Fibroblast of lung (primary cell): ENCODE data around the gene ATP5PF.

ENCODE experiments used
- CTCF ChIP-seq, 2 donors: IDR thresholded peaks in 1 of 2; conservative IDR thresholded peaks in 1 of 2; 1 replicate in 1 of 2; 2 replicates in 1 of 2; pipeline ENCODE4 v1.5.1; 2011 to 2012; ENCODE audit warnings: low read length in 2 of 2, control low read depth in 1 of 2, inconsistent platforms in 1 of 2, low read depth in 1 of 2, mild to moderate bottlenecking in 1 of 2
- EZH2 ChIP-seq: IDR thresholded peaks from 2 replicates; pipeline ENCODE4 v1.5.1; 2012; ENCODE audit warnings: low read length, control low read depth, mild to moderate bottlenecking; ENCODE audit errors: missing control alignments

GRCh38 chr21:25742900-25743299 lies 8.2 kb upstream of the ATP5PF start:
- TF ChIP-seq CTCF (conservative IDR thresholded peaks at IDR 0.05 in 1 of 2, IDR thresholded peaks at IDR 0.05 in 1 of 2; ENCODE audit: low read depth in 1 of 2, low read length in 2 of 2), result no peak
- no peak for TF ChIP-seq EZH2
